Stimulated activated CD8-positive, alpha-beta memory T cell treated with anti-CD3 and anti-CD28 coated beads, Interleukin-4, amount 100 ng/mL, for 24 hours (primary cell): Measurements from ENCODE around the gene TMPRSS4.
"Not testable (repeated sequence)": the region's sequence is repeated elsewhere in the genome, so short reads cannot be mapped to it uniquely, and the experiment has no call there.

Experiments used
- DNase-seq: peaks from one replicate; pipeline ENCODE4 v3.0.0-alpha.2; 2020; ENCODE audit warnings: low read depth

Gene TMPRSS4

GRCh38 chr11:118056806-118057205, 20.1 kb upstream of the TMPRSS4 start:
- DNase-seq: no peak

GRCh38 chr11:118057251-118058145, 19.4 kb upstream of the TMPRSS4 start:
- no peak for DNase-seq

DNA sequence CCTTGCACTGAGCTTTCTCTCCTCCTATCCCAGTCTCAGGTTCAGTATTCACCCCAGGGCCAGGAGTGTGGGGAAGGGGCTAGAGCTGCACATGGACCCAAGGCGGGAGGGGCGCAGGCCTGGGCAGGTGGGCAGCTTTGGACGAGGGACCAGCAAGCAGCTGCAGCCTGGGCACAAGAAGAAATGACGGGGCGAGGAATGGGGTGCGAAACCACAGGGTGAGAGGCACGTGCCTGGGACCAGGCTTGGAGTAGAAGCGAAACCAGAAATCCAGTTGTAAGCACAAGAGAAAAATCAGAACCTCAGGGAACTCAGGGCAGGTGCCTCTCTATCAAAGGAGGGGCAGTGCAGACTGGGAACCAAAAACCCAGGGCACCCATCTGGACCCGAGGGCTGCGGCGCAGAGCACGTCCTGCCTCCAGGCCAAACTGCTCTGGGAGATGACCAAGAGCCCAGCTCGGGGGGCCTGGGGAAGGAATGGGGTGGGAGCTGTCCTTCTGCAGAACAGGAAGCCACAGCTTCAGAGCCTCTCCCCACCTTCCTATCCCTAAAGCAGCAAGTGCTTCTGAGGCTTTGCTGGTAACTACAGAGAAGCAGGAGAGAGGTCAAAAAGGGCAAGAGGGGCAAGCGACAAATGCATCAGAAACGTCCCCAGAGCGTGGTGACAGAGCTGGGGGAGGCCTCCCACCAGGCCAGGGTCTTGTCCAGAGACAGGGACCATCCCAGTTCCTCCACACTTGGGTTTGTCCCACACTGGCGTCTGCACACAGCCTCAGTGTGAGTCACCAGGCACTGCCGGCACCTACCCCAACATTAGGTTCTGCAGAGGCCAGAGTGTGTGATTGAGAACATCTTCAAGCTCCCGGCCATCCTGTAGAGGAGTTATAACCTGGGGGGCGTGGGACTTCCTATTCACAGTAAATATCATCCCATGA, 18.3 kb upstream of the TMPRSS4 start:
- DNase-seq: no peak

DNA sequence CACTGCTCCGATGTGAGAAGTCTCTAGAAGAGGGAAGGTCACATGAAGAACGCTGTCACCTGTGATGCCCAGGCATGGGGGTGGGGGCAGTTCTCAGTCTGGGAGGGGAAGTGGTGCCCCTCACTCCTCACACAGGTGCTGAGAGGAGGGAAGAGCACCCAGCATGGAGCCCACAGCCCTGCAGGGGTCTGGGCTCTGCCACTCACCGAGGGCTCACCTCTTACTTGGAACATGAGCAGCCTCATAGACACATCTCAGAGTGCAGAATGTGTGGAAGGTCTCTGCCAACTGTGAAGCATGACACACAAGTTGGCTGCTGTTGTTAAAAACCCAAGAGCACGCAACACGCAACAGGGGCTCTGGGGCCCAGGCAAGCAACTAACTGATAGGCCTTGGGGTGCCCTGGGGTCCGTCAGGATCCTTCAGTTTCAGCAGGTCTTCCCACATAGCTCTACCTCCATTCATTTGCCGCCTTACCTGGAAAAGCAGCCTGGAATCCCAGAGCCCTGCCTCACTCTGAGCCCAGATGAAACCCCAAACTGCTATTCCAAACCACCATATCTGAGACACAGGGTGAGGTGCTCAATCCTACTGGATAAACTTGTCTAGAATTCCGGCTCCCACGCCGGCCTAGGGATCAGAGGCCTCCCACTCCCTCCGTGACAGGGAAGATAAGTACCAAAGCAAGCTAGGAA, 17.5 kb upstream of the TMPRSS4 start:
- DNase-seq: no peak

DNA sequence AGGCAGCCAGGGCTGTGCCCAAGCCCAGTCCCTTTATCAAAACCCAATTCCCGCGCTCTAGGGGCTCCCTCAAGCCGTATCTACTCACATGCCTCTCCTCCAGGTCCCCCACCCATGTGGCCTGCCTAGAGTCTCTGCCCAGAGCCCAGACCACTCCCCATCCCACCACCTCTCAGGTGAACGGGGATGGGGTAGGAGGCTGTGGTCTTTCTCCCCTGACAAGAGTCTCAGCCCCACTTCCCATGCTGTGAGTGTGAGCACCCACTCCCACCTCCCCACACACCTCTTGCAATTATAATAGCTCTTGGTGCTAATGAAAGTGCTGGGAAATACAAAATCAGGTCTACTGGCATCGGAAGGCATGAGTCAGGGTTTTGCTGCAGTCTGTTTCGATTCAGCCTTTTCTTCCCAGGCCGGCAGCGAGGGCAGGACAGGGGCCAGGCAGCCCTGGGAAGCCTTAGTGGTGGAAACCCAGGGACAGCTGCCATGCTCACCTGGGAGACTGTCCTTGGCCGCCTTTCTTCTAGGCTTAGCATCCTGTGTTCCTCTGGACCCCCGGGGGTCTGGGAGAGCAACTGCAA, 16.7 kb upstream of the TMPRSS4 start:
- DNase-seq: no peak

DNA sequence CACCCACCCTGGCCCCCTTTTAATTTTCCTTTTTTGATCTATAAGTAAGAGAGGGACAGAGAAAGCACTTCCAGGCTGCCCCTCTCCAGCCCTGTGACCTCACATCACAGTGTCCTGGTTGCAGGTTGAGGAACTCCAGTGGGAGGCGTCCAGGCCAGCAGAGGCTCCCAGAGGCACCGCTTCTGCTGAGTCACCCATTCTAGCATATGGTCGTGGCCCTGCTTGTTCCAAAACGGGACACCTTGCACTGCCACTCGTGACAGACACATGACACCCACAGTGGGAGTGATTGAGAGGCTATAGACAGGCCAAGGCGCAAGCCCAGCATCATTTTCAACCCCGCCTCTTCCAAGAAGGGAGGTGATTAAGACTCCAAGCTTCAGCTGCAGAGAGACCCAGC, 16.0 kb upstream of the TMPRSS4 start:
- no peak for DNase-seq

DNA sequence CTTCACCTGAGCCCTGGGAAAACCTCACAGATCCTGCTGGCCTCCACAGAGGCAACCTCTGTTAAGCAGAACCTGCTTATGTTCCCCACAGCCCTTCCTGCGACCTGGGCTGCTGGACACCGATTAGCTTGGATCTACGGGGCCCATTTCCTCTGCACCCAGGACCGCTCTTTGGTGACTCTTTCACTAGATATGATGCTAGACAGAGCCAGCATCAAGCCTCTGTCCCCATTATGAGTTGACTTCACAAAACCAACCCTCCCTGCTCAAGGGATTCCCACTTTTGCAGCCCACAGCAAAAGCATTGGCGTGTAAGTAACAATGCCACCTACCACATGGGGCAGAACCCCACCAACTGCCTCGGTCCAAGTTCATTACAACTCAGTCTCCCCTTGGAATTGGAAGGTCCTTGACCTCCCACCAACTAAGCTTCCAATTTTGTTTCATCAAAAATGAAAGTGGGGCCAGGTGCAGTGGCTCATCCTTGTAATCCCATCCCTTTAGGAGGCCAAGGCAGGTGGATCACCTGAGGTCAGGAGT, 15.2 kb upstream of the TMPRSS4 start:
- DNase-seq: no peak

DNA sequence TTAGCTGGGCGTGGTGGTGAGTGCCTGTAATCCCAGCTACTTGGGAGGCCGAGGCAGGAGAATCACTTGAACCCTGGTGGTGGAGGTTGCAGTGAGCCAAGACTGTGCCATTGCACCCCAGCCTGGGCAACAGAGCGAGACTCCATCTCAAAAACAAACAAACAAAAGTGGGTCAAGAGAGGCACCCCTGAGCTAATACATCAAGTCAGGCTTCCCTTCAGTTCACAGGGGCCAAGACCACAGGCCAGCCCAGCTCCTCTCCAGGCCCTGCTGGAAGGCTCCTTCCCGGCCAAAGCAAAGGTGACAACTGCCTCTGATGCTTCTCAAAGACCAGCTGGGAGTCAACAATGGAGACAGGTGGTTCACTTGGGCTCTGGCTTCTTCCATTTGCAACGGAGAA, 14.7 kb upstream of the TMPRSS4 start:
- not testable (repeated sequence) for DNase-seq

DNA sequence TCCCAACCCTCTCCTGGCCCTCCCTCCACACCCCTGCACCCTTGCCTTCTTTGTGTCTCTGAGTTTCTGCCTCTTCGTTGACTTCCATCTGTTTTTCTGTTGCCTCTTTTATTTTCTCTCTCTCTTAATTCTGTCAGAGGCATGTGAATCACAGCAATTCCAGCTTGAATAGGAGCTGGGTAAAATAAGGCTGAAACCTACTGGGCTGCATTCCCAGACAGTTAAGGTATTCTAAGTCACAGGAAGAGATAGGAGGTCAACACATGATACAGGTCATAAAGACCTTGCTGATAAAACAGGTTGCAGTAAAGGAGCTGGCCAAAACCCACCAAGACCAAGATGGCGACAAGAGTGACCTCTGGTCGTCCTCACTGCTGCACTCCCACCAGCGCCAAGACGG, 14.2 kb upstream of the TMPRSS4 start:
- not testable (repeated sequence) for DNase-seq

DNA sequence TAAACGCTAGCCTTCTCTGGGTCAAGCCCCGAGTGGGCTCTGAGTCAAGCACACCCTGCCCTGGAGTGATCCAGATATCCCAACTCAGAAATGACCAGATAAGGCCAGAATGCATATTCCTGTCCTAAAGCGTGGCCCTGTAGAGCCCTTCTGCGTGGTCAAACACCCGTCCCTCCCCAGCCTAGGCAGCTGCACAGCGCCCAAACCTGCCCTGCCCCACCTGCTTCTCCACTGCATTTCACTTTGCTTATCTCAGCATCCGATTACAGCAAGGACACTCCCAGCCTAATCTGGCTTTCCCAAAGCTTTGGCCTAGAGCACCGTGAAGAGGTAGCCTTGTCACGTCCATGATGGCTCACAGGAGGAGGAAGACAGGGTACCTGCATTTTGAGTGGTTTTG, 11.9 kb upstream of the TMPRSS4 start:
- DNase-seq: no peak

DNA sequence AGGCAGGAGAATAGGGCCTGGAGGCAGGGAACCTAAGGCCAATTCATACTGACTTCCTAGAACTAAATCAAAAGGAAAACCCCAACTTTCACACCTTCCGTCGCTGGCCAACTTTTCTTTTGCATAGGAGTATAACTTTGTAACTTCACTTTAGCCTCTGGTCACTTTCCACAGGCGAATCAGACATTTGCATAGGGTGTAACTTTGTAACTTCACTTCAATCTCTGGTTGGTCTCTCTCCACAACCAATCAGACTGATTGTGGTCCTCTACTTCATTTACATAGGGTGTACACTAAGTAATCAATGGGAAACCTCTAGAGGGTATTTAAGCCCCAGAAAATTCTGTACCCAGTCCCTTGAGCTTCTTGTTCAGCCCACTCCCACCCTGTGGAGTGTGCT, 11.5 kb upstream of the TMPRSS4 start:
- DNase-seq: no peak

GRCh38 chr11:118067006-118067405, 9.9 kb upstream of the TMPRSS4 start:
- no peak for DNase-seq

GRCh38 chr11:118068206-118068944, 8.5 kb upstream of the TMPRSS4 start:
- DNase-seq: no peak

DNA sequence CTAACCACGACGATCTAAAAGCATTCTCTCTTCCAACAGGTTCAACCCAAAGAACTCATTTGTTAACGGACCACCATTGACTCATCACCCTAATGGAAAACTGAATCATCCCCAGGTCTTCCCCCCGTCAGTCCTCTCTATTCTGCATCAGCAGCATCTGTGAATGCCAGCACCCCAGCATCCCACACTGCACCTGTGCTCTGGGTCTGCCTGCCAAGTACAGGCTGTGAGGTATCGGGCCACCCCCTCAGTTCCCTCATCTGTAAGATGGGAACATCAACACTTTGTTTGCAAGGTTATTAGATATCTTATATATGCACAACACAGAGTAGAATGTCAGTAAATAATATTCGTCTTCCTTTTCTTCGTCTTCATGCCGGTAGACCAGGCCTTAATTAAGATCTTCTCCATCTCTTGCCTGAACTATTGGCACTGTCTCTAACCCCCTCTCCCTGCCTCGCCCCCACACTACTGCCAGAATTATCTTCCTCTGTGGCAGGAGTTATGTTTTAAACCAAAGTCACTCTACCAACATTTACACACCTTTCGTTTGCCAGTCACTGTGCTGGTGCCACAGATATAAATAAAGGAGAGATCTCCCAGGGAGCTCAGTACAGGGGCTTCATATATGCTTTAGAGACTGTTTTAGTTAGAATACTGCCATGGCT, 7.8 kb upstream of the TMPRSS4 start:
- DNase-seq: no peak

DNA sequence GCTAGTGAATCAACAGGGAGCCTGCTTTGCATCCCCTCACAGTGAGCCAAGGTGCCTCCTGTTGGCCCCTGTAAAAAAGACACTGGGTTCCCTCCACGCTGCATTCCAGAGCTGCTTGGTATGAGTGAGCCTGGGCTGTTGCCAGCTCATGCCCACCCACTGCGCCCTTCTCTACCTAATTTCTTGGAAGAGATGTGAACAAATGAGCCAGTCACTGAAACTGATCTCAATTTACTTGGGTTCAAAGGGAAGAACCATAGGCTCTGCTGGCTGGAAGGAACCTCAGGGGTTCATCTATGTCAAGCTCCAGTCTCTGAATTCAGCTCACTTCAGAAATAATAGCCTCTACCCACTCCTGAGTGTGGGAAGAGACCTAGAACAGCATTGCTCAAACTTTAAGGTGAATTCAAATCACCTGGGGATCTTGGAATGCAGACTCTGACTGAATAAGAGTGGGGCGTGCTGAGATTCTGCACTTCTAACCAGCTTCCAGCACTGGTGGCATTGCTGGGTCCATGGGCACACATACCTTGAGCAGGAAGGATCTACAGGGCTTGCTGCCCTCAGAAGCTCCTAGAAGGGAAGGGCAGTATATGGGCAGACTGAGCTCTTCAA, 5.4 kb upstream of the TMPRSS4 start:
- no peak for DNase-seq

- DNase-seq: no peak
Measured at GRCh38 chr11:118073554-118073953, 3.3 kb upstream of the TMPRSS4 start.

DNA sequence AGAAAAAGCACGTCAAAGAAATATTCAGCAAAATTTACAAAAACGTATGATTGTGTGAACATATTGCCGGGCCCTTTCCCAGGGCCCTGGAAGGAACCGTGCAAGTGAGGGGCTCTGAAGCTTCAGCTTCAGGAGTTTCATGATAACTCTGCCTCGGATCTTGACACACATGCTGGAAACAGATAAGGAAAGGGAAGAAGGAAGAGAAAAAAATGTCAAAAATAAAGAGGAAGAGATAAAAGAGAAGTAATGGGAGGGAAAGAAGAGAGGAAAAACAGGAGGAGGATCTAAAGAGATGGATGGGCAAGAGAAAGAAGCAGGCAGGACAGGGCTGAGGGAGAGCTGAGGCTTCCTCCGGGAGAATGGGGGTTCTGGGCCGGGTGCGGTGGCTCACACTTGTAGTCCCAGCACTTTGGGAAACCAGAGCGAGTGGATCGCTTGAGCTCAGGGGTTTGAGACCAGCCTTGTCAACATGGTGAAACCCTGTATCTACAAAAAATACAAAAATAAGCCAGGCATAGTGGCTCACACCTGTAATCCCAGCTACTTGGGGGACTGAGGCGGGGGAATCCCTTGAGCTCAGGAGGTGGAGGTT, 2.7 kb upstream of the TMPRSS4 start:
- DNase-seq: no peak

- DNase-seq: no peak
Measured at GRCh38 chr11:118074785-118075184, 2.1 kb upstream of the TMPRSS4 start.

- no peak for DNase-seq
Measured at GRCh38 chr11:118078911-118079411, 2.1 kb downstream of the TMPRSS4 start.
